Heart right ventricle (tissue), 16 donors: ENCODE measurements around the gene SPRTN. TPM values are rescaled to one million over a fixed set of nuclear protein-coding genes. Genes with fewer than 3 reads are reported as not detected.

ENCODE experiments used
- ATAC-seq, 8 donors: fragments of 200-7000 bp; cut with Tn5 transposase; one replicate each; pipeline ENCODE4 v1.9.1; 2020; ENCODE audit warnings: mild to moderate bottlenecking in 8 of 8, moderate library complexity in 8 of 8, moderate number of reproducible peaks in 1 of 8
- DNase-seq, 2 donors: peaks; one replicate each; pipeline ENCODE4 v3.0.0-alpha.2; 2020
- H3K27ac ChIP-seq, 10 donors: fragments of 200-600 bp; sonication (generic) in 2 of 10; one replicate each; pipeline versions ENCODE4 v1.5.0 to v1.8.0; 2020 to 2022; ENCODE audit warnings: mild to moderate bottlenecking in 3 of 10
- H3K27me3 ChIP-seq, 7 donors: fragments of 200-600 bp; one replicate each; pipeline ENCODE4 v1.8.0; 2021 to 2022; ENCODE audit warnings: mild to moderate bottlenecking in 2 of 7
- H3K36me3 ChIP-seq, 9 donors: fragments of 200-600 bp; sonication (generic) in 1 of 9; one replicate each; pipeline versions ENCODE4 v1.5.0 to v1.8.0; 2020 to 2022; ENCODE audit warnings: mild to moderate bottlenecking in 2 of 9
- H3K4me1 ChIP-seq, 9 donors: fragments of 200-600 bp; sonication (generic) in 1 of 9; one replicate each; pipeline versions ENCODE4 v1.5.0 to v1.8.0; 2020 to 2022; ENCODE audit warnings: mild to moderate bottlenecking in 4 of 9
- H3K4me3 ChIP-seq, 10 donors: fragments of 200-600 bp; sonication (generic) in 2 of 10; one replicate each; pipeline versions ENCODE4 v1.5.0 to v1.8.0; 2020 to 2022; ENCODE audit warnings: mild to moderate bottlenecking in 7 of 10, moderate library complexity in 2 of 10
- H3K9me3 ChIP-seq, 11 donors: fragments of 200-600 bp in 10 of 11; sonication (generic) in 2 of 11; one replicate each; pipeline versions ENCODE4 v1.5.0 to v1.8.0; 2013 to 2022; ENCODE audit warnings: mild to moderate bottlenecking in 2 of 11, control low read depth in 1 of 11, moderate library complexity in 1 of 11
- WGBS, 2 donors: extraction: QIAGEN DNeasy Blood & Tissue Kit; methylation state at CpG; one replicate each; pipeline ENCODE4 v1.1.7; 2013; ENCODE audit warnings: inconsistent platforms in 1 of 2; 5-methylcytosine and 5-hydroxymethylcytosine counted together
- intact Hi-C, 10 donors: fragments of 100-400 bp; cut with DNase I; formaldehyde crosslinking; loops; one replicate each; pipeline versions ENCODE4 v1.11.1 to v1.14.2; 2022
- polyA plus RNA-seq, 2 donors: library from polyadenylated mRNA; stranded (reverse); fragments of 200-250 nt; gene quantifications; one replicate each; pipeline ENCODE4 v1.2.3, GENCODE V29; 2013
- total RNA-seq, 10 donors: library from RNA; stranded (reverse); fragmentation: NEBNext Ultra II Directional in 3 of 10; extraction: Animal tissue kit (Norgen Biotek cat#: 25700) in 3 of 10; gene quantifications; one replicate each; pipeline versions ENCODE4 v1.2.1 to v1.2.4, GENCODE V29; 2021 to 2023
- TF ChIP-seq, protein P1 (sequence below), 9 donors: fragments of 200-600 bp; sonication (generic) in 2 of 9; IDR thresholded peaks; one replicate each; pipeline versions ENCODE4 v1.5.0 to v1.8.0; 2021 to 2022; ENCODE audit warnings: antibody characterized with exemption in 9 of 9, mild to moderate bottlenecking in 5 of 9, moderate library complexity in 1 of 9
- donor health status: Arrhythmogenic right ventricular cardiomyopathy.
- donor health status: ischemic (EF 13 %, LVEDD 7.1; RV severe dilation, severe dysfunction).
- donor health status: healthy with polysubstance abuse.
- donor health status: DM: no; HTN: yes; CAD: no.
- donor health status: DM: no; HTN: no; CAD: no.
- donor health status: ischemic (EF 25% LVEDD 6.9; RV normal size, moderate dysfunction).
- donor health status: ischemic (EF 25% LVEDD 5.7; RV mildly dilated, moderate dysfunction).
- donor health status: healthy.
- donor health status: DM: yes; HTN: yes; CAD: no.
- donor health status: Ischemic cardiomyopathy.
- donor health status: ischemic (EF 35%, LVEDD 5.7; RV mildly dilated, moderate dysfunction).
- donor health status: nonischemic (EF 11% LVEDD 7.7; RV severe dilation, severe dysfunction).
- donor health status: DM: yes; HTN: yes; CAD: no.
- donor health status: PGD.
- donor health status: ischemic (EF 29% LVEDD 5.4; RV normal size, mild dysfunction).
- donor health status: nonischemic (EF 23%, LVEDD 6.1; RV moderate dilation, normal function).

SPRTN gene
- total and polyA plus RNA-seq, 12 donors = 4.1 to 11.0 (median 7.2) TPM

DNA sequence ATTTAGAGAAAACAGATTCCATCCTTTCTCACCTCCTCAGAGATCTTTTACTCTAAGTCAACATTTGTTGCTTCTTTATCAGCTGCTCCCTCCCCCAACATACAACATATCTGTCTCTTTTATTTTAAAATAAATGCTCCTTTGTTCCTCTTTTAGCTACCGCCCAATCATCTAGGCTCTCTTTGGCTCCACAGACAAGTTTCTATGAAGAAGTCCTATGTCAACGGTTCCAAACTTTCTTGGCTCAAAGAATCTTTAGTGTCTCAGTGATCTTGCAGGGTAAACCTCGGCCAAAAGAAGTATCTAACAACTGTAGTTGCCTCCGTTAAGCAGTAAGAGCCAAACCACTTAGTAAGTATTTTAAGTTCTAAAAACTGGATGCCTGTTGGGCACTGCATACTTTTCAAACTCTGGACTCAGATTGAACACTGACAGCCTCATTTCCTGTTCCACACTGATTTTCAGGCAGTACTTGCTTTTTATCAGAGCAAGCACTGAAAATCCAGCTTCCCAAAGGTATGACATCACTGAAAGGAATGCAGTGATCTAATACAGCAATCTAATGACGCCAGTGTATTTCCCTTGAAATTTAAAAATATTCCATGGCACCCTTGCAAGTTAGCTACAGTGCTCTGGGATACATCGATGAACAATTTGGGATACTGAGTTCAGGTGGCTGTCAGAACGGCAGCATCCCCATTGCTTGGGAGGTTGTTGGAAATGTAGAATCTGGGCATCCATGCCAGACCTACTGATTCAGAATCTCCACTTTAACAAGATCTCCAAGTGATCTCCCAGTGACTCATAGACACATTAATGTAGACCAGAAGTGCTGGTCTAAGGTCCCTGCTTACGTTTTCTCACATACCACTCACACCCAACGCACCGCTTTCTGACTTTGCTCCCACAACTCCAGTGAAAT lies 57.2 kb downstream of the SPRTN start:
- peaks cover 2 to 96% (median 78%) of the 10 kb centered on the region in 9 donors for H3K4me1 ChIP-seq
- TF ChIP-seq, protein P1, sequence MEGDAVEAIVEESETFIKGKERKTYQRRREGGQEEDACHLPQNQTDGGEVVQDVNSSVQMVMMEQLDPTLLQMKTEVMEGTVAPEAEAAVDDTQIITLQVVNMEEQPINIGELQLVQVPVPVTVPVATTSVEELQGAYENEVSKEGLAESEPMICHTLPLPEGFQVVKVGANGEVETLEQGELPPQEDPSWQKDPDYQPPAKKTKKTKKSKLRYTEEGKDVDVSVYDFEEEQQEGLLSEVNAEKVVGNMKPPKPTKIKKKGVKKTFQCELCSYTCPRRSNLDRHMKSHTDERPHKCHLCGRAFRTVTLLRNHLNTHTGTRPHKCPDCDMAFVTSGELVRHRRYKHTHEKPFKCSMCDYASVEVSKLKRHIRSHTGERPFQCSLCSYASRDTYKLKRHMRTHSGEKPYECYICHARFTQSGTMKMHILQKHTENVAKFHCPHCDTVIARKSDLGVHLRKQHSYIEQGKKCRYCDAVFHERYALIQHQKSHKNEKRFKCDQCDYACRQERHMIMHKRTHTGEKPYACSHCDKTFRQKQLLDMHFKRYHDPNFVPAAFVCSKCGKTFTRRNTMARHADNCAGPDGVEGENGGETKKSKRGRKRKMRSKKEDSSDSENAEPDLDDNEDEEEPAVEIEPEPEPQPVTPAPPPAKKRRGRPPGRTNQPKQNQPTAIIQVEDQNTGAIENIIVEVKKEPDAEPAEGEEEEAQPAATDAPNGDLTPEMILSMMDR (IDR thresholded peaks at IDR 0.05) = no peak
- intact Hi-C loops = no loop called here
- ATAC-seq (peak; percentile 69 to 90 (median 82)), DNase-seq (peak in 1 of 2 donors; percentile 44)
- H3K36me3 ChIP-seq = peaks cover 0 to under 1% (median 0%) of the 10 kb centered on the region in 9 donors
- no peaks in the 10 kb centered on the region for H3K27me3 ChIP-seq
- H3K9me3 ChIP-seq = no peaks in the 10 kb centered on the region
- peak overlapping the region in 1 of 10 donors; percentile 5 for H3K4me3 ChIP-seq
- peak overlapping the region; percentile 5 to 85 (median 70) for H3K27ac ChIP-seq
- 23 to 24% methylated on average over 10 of the region's 10 CpGs for WGBS, 2 donors

DNA sequence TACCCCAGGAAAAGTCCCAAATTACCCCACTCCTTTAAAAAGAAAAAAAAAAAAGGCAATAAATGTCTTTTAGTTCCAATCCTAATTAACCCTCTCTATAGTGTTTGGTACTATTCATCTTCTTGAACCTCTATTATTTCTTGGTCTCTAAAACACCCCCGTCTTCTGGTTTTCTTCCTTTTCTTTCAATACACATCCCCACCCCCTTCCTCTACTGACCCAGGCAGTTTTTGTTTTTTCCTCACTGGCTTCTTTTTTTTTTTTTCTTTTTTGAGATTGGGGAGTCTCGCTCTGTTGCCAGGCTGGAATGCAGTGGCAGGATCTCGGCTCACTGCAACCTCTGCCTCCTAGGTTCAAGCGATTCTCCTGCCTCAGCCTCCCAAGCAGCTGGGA lies 57.9 kb downstream of the SPRTN start:
- WGBS, 2 donors = 47 to 63% methylated on average over 4 of the region's 4 CpGs
- intact Hi-C loops = no loop called here
- Histone ChIP-seq H3K4me3 (no peak overlapping the region), H3K9me3 (no peaks in the 10 kb centered on the region), H3K36me3 (peaks cover 0 to 4% (median 0%) of the 10 kb centered on the region in 9 donors), H3K4me1 (peaks cover 2 to 99% (median 74%) of the 10 kb centered on the region in 9 donors), H3K27ac (peak overlapping the region in 9 of 10 donors; percentile 5 to 85 (median 72)), H3K27me3 (no peaks in the 10 kb centered on the region)
- TF ChIP-seq, protein P1 (IDR thresholded peaks at IDR 0.05) = no peak
- peak in 2 of 8 donors; percentile 2 to 13 for ATAC-seq
- no peak for DNase-seq

DNA sequence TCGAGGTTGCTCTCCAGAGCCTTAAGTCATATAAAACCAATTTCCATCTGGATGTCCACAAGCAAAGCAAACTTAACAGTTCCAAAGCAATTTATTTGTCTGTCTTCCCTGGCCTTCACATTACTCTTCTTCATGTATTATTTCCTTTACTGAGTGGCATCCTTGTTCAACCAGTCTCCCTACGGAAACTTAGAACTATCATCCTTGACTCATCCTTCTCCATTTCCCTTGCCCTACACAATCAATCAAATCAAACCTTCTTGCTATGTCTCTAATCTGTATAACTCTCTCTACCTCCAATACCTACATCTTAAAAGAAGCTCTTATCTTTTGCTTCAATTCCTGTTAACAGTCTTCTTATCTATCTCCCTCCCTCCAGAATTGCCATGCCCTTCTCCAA lies 58.5 kb downstream of the SPRTN start:
- 75 to 80% methylated on average over 2 of the region's 2 CpGs for WGBS, 2 donors
- intact Hi-C loops = no loop called here
- no peak overlapping the region for H3K4me3 ChIP-seq

More for the DNA sequence above, 58.5 kb downstream of the SPRTN start:
- Histone ChIP-seq H3K4me1 (peaks cover 2 to 98% (median 70%) of the 10 kb centered on the region in 9 donors), H3K9me3 (no peaks in the 10 kb centered on the region), H3K27me3 (no peaks in the 10 kb centered on the region), H3K27ac (peak overlapping the region in 7 of 10 donors; percentile 64 to 85 (median 76)), H3K36me3 (peaks cover 0 to 4% (median 0%) of the 10 kb centered on the region in 9 donors)
- DNase-seq = no peak
- TF ChIP-seq, protein P1 (IDR thresholded peaks at IDR 0.05) = no peak
- ATAC-seq = no peak
